ENCODE data around the gene CREB3L2. TPM values are rescaled to one million over a fixed set of nuclear protein-coding genes. Genes with fewer than 3 reads are reported as not detected.

The CREB3L2 gene
- total RNA-seq, 1 experiment from 2014 or later = 49.8 TPM

DNA sequence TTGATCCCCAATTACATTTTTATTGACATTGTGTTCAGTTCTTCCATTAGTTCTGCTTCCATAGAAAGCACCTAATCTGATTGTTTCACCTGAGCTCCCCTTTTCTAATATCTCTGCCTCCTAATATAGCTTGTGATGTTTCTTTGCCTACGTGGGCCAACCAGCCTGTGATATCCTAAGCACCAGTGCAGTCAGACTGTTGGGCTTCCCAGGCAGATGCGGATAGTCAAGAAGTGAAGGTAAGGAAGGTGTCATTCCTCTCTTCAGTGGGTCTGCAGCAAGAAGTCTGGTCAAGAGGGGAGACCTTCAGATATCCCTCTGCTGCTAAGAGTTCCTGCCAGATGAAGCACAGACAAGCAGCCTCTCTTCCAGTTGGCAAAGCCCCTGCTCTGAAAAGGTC lies 138.9 kb downstream of the CREB3L2 start:
- ATAC-seq = no peak
- POLR2A ChIA-PET = no interaction called here

More for the DNA sequence above, 138.9 kb downstream of the CREB3L2 start:
- ChIA-PET CTCF (no interaction called here), RAD21 (ENCODE audit: low non-redundant PET in 1 of 2, low total read pairs in 2 of 2, uncharacterized antibody in 2 of 2, unreplicated experiment in 2 of 2) (no interaction called here)
- H3K79me2 ChIP-seq (ENCODE audit: insufficient read depth, low read length) = no peaks in the 10 kb centered on the region
- no peak overlapping the region for H3K4me3 ChIP-seq (replicated peaks in 1 of 2; ENCODE audit: low read depth in 1 of 2, low read length in 2 of 2)
- H3K4me1 ChIP-seq (ENCODE audit: control insufficient read depth in 1 of 2, insufficient read depth in 2 of 2, low read length in 2 of 2) = no peaks in the 10 kb centered on the region
- H3K9ac ChIP-seq (ENCODE audit: low read length) = no peak overlapping the region
- no TSS peak for BruUV-seq (replicated peaks)
- no peak overlapping the region for H3K27ac ChIP-seq (ENCODE audit: low read depth, low read length)
- no peak overlapping the region for H2AFZ ChIP-seq (ENCODE audit: low read depth, low read length, poor library complexity, severe bottlenecking)
- no peak for TF ChIP-seq SRF (IDR thresholded peaks at IDR 0.05; ENCODE audit: low read depth)
- TF ChIP-seq ELF1 (IDR thresholded peaks at IDR 0.05; ENCODE audit: borderline replicate concordance, low read depth) = no peak
- no peak for TF ChIP-seq POLR2AphosphoS5 (IDR thresholded peaks at IDR 0.05; ENCODE audit: low read depth, low read length)
- TF ChIP-seq MAX (IDR thresholded peaks at IDR 0.05) = no peak
- TF ChIP-seq ZNF274 (IDR thresholded peaks at IDR 0.05; ENCODE audit: low read depth, low read length) = no peak
- TF ChIP-seq YY1 (IDR thresholded peaks at IDR 0.05; ENCODE audit: extremely low read depth, insufficient replicate concordance, low read depth, low read length) = no peak
- TF ChIP-seq SP1 (IDR thresholded peaks at IDR 0.05; ENCODE audit: low read depth) = no peak
- no peak for TF ChIP-seq EZH2phosphoT487 (IDR thresholded peaks at IDR 0.05; ENCODE audit: borderline replicate concordance)
- TF ChIP-seq ZBTB33 (IDR thresholded peaks at IDR 0.05; ENCODE audit: extremely low read depth, insufficient replicate concordance, low read length) = no peak
- TF ChIP-seq ATF3 (IDR thresholded peaks at IDR 0.05) = no peak
- TF ChIP-seq CBX3 (IDR thresholded peaks at IDR 0.05; ENCODE audit: low read depth) = no peak
- TF ChIP-seq CEBPB (IDR thresholded peaks at IDR 0.05; ENCODE audit: low read depth) = no peak
- TF ChIP-seq, protein P1, sequence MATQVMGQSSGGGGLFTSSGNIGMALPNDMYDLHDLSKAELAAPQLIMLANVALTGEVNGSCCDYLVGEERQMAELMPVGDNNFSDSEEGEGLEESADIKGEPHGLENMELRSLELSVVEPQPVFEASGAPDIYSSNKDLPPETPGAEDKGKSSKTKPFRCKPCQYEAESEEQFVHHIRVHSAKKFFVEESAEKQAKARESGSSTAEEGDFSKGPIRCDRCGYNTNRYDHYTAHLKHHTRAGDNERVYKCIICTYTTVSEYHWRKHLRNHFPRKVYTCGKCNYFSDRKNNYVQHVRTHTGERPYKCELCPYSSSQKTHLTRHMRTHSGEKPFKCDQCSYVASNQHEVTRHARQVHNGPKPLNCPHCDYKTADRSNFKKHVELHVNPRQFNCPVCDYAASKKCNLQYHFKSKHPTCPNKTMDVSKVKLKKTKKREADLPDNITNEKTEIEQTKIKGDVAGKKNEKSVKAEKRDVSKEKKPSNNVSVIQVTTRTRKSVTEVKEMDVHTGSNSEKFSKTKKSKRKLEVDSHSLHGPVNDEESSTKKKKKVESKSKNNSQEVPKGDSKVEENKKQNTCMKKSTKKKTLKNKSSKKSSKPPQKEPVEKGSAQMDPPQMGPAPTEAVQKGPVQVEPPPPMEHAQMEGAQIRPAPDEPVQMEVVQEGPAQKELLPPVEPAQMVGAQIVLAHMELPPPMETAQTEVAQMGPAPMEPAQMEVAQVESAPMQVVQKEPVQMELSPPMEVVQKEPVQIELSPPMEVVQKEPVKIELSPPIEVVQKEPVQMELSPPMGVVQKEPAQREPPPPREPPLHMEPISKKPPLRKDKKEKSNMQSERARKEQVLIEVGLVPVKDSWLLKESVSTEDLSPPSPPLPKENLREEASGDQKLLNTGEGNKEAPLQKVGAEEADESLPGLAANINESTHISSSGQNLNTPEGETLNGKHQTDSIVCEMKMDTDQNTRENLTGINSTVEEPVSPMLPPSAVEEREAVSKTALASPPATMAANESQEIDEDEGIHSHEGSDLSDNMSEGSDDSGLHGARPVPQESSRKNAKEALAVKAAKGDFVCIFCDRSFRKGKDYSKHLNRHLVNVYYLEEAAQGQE (IDR thresholded peaks at IDR 0.05; ENCODE audit: low read depth) = no peak
- H3K9me2 ChIP-seq (ENCODE audit: insufficient read depth) = no peaks in the 10 kb centered on the region
- no peak overlapping the region for H3K4me2 ChIP-seq (ENCODE audit: low read length)
- H3K9me3 ChIP-seq (ENCODE audit: control insufficient read depth in 1 of 2, insufficient read depth in 1 of 2, low read depth in 1 of 2, low read length in 2 of 2) = peaks cover 4 to 8% of the 10 kb centered on the region in 2 experiments; a peak in 1 of 4 replicates
- no peaks in the 10 kb centered on the region for H3K27me3 ChIP-seq (ENCODE audit: insufficient read depth, low read length)
- no peaks in the 10 kb centered on the region for H3K36me3 ChIP-seq (ENCODE audit: control insufficient read depth in 1 of 2, insufficient read depth in 2 of 2, low read length in 2 of 2)
- intact Hi-C loops (cut with micrococcal nuclease) = no loop called here
- DNase-seq (ENCODE audit: low read depth, low spot score) = no peak
- H4K20me1 ChIP-seq (ENCODE audit: insufficient read depth) = no peaks in the 10 kb centered on the region

Measured in HCT116 (cell line).